Vagina (tissue), 2 donors: ENCODE measurements around the gene SCN5A.

Experiments used
- CTCF ChIP-seq, 3 experiments: fragments of 450-650 bp in 2 of 3; fragments of 200-600 bp in 1 of 3; sonication (generic) in 1 of 3; IDR thresholded peaks; one replicate each; pipeline ENCODE4 v1.5.1; 2017 to 2019; ENCODE audit warnings: antibody characterized with exemption in 3 of 3, mild to moderate bottlenecking in 2 of 3, moderate library complexity in 2 of 3
- POLR2A ChIP-seq, 2 donors: fragments of 450-650 bp; IDR thresholded peaks; one replicate each; pipeline ENCODE4 v1.6.1; 2017; ENCODE audit warnings: antibody characterized with exemption in 2 of 2, mild to moderate bottlenecking in 2 of 2, moderate library complexity in 2 of 2
- POLR2AphosphoS5 ChIP-seq, 2 donors: sonication (generic); formaldehyde crosslinking; IDR thresholded peaks; one replicate each; pipeline ENCODE4 v1.9.0; 2017; ENCODE audit warnings: antibody characterized with exemption in 2 of 2, mild to moderate bottlenecking in 2 of 2, low read depth in 1 of 2; ENCODE audit not compliant: insufficient read depth in 1 of 2

- TF ChIP-seq CTCF (IDR thresholded peaks at IDR 0.05) (no peak), POLR2A (IDR thresholded peaks at IDR 0.05) (no peak), POLR2AphosphoS5 (IDR thresholded peaks at IDR 0.05; ENCODE audit: insufficient read depth in 1 of 2, low read depth in 1 of 2) (no peak)
Observed at GRCh38 chr3:38696034-38696433, 46.5 kb upstream of the SCN5A start.
